ENCODE results near the gene TMEM181. TPM values are rescaled to one million over a fixed set of nuclear protein-coding genes. Genes with fewer than 3 reads are reported as not detected.
A peak's percentile ranks its signal among the peaks of the same experiment; 100 is the strongest.

Gene TMEM181
- total and polyA plus RNA-seq, 2 of the 13 experiments (the other 11 are each of a cell fraction or from before 2014, with no cell fraction given), result 59.1 to 108 TPM

- TF ChIP-seq ZNF30 (CRISPR knock-in tag; IDR thresholded peaks at IDR 0.05) (no peak), GATAD1 (CRISPR knock-in tag; IDR thresholded peaks at IDR 0.05) (peak; percentile 87), CCDC6 (CRISPR knock-in tag; IDR thresholded peaks at IDR 0.05) (peak; percentile 96), SIX4 (CRISPR knock-in tag; IDR thresholded peaks at IDR 0.05) (no peak), ZNF678 (CRISPR knock-in tag; IDR thresholded peaks at IDR 0.05) (peak; percentile 83; the same call in 1 of the 2 replicates), ZNF432 (CRISPR knock-in tag; IDR thresholded peaks at IDR 0.05; ENCODE audit: borderline replicate concordance) (no peak), ZNF232 (CRISPR knock-in tag; IDR thresholded peaks at IDR 0.05; ENCODE audit: borderline replicate concordance) (no peak; the same call in 1 of the 2 replicates), LCORL (IDR thresholded peaks at IDR 0.05) (no peak), LCORL (CRISPR knock-in tag; IDR thresholded peaks at IDR 0.05) (peak; percentile 13), MEIS1 (CRISPR knock-in tag; IDR thresholded peaks at IDR 0.05; ENCODE audit: borderline replicate concordance) (no peak), FOXP4 (CRISPR knock-in tag; IDR thresholded peaks at IDR 0.05) (peak; percentile 50; the same call in 1 of the 2 replicates), ZNF772 (CRISPR knock-in tag; IDR thresholded peaks at IDR 0.05) (no peak), ZNF720 (CRISPR knock-in tag; IDR thresholded peaks at IDR 0.05) (no peak), TRAFD1 (CRISPR knock-in tag; IDR thresholded peaks at IDR 0.05; ENCODE audit: borderline replicate concordance) (no peak), ZHX2 (IDR thresholded peaks at IDR 0.05; ENCODE audit: low read depth) (peak; percentile 90), ZHX2 (CRISPR knock-in tag; IDR thresholded peaks at IDR 0.05; ENCODE audit: borderline replicate concordance) (no peak; the same call in 1 of the 2 replicates), SRSF1 (optimal IDR thresholded peaks at IDR 0.05; ENCODE audit: low read depth, low read length) (no peak), GPBP1L1 (CRISPR knock-in tag; IDR thresholded peaks at IDR 0.05) (no peak), HHEX (CRISPR knock-in tag; IDR thresholded peaks at IDR 0.05) (no peak)
Observed at GRCh38 chr6:158559895-158560835, at the start of gene TMEM181 (continued).

All from HepG2 (cell line).